Stimulated activated CD8-positive, alpha-beta memory T cell treated with anti-CD3 and anti-CD28 coated beads, Interleukin-2, amount 100 ng/mL, for 48 hours (primary cell): Measurements from ENCODE around the gene LCE3E.
"Not testable (repeated sequence)": the region's sequence is repeated elsewhere in the genome, so short reads cannot be mapped to it uniquely, and the experiment has no call there.

ENCODE experiments used
- DNase-seq, 2 donors: peaks; one replicate each; pipeline ENCODE4 v3.0.0-alpha.2; 2020; ENCODE audit warnings: low read depth in 2 of 2

LCE3E gene, protein sequence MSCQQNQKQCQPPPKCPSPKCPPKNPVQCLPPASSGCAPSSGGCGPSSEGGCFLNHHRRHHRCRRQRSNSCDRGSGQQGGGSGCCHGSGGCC

DNA sequence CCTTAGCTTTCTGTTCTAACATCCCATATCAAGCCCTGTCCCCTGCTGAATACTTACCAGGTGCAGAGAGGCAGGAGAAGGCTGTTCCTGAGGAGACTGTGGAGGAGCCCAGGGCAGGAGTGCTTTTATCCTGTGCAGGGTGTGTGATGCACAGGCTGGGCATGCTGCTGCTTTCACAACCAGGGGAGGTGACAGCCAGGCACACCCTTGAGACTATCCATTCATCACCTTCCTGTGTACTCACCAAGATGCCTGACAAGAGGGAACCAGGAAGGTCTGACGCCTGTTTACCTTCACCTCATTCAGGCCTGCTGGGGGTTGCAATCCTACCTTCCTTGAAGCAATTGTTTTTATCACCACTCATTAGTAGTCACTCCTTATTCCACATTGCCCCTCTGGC lies at the start of gene LCE3E:
Gene LCE3E (minus strand): TSS at position 100 of the 400 bp plus-strand sequence. CDS start 572 bp downstream, outside the sequence.
- no peak for DNase-seq

DNA sequence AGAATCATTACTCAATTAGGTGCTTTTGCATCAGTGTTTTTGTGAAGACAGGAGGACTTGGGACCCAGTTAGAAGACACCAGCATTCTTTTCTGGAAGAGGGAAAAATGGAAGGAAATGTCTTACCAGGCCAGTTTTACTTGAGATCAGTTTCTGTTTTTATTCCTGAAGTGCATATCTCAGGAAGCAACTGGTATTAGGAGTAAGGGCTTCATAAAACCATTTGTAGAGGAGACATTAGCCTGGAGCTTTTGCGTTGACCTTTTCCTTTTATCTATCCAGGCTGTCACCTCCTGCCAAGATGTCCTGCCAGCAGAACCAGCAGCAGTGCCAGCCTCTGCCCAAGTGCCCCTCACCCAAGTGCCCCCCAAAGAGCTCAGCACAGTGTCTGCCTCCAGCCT lies 46.9 kb upstream of the LCE3E start, which contains the start of gene LCE3B:
Gene LCE3B (plus strand): TSS at position 301 of the 400 bp plus-strand sequence. CDS start 0 bp downstream, at position 301.
- DNase-seq, result no peak

DNA sequence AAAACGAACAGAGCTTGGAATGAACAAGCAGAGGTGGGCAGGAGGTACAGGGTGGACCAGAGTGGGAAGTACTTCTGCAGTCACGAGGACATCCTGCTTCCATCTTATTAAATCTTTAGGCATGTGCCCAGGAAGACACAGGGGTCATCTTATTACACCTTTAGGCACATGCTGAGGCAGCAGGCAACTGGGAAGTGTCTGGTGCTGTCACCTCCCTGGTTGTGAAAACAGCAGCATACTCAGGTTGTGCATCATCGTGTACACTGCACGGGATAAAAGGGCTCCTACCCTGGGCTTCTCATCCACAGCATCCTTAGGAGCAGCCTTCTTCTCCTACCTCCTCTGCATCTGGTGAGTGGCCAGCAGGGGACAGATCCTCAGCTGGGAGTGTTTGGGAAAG lies 33.4 kb upstream of the LCE3E start, which contains the start of gene LCE3C:
Gene LCE3C (plus strand): TSS at position 301 of the 400 bp plus-strand sequence. CDS start 498 bp downstream, outside the sequence.
- no peak for DNase-seq

DNA sequence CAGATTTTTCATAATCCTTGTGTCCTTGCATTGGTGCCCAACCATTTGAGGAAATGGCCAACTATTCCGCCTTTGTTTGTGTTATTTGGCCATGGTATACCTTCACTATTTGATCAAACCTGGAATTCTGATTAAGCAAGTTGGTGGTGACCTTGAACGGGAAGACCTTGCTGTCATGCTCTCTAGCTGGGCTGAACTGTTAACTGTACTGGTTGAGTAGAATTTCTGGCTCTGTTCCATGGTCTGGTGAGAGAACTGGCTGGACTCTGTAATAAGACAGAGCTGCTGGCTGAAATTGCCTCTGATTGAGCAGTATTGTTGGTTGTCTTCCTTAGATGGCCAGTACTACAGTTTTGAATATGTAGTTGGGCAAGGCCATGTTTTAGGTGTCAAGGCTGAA lies 30.4 kb upstream of the LCE3E start:
- DNase-seq, result no peak

DNA sequence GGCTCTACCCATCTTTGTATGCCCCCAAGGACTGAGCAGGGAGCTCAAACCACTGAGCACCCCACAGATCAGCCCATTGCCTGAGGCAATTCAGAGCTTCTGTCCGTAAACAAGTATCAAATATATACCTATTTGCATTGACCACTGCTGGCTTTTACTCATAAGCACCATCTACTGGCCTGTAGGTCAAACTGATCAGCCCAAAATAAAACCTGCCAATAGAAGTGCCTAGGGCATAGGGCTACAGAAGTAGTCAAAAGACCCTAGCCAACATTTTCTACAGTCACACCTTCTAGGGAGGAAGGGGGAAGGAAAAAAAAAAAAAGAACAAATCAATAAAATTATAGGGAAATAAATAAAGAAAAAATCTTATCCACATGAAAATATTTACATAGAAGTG lies 19.0 kb upstream of the LCE3E start:
- no peak for DNase-seq

DNA sequence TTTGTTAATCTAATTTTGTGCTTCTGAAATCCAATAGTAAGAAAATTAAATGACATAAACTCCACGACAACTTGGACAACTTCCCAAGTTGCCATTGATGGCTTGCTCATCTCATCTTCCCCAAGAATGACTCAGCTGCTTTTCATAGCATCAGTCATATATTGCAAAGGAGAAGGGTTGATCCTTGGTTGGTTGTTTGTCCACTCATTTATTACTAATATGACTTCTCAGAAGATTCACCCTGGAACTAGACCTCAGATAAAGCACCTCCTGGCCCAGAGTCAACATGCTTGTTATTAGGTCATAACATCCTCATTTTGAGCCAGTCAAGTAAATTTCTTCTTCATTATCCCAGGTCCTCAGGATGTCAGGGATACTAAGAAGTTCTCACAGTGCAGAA lies 16.1 kb upstream of the LCE3E start:
- no peak for DNase-seq

DNA sequence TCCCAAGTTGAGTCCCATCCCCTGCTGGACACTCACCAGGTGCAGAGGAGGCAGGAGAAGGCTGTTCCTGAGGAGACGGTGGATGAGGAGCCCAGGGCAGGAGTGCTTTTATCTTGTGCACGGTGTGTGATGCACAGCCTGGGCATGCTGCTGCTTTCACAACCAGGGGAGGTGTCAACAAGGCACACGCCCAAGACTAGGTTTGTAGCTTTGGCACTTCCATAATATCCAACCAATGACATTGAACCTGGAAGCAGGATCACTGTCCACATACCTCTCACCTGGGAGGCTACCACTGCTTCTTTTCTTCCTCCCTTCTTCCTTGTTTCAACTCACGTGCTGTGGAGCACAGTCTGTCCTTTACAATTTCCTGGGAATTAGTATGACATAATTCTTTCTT lies 13.9 kb upstream of the LCE3E start, which contains the start of gene LCE3D:
Gene LCE3D (minus strand): TSS at position 84 of the 400 bp plus-strand sequence. CDS start 580 bp downstream, outside the sequence.
- no peak for DNase-seq

DNA sequence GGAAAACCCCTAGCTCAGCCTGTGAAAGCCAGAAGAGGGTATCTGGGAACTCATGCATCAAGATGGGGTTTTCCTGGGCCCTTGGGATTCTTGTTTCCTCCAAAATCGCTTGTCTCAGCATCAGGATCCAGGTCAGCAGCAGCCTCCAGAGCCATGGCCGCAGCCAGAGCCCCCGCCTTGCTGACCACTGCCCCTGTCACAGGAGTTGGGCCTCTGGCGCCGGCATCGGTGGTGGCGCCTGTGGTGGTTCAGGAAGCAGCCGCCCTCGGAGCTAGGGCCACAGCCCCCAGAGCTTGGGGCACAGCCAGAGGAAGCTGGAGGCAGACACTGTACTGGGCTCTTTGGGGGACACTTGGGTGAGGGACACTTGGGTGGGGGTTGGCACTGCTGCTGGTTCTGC lies 12.9 kb upstream of the LCE3E start:
- not testable (repeated sequence) for DNase-seq

DNA sequence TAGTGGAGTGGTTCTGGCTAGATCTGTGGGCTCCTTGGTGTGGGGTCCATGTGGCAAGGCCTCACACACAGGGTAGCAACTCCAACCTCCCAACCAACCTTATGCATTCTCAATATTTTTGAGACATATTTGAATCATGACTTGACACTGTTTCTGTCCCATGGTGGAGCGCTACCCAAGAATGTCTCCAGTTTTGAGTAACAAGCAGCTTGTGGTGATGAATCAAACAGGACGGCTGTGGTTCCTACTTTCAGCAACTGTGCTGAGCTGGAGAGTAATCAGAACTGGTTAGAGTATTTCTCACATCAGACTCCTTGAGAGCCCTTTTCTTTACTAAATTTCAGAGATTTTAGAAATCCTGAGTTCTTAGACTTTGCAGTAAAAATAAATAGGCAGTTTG lies 10.6 kb upstream of the LCE3E start:
- peak in 1 of 2 donors; percentile 6 for DNase-seq

DNA sequence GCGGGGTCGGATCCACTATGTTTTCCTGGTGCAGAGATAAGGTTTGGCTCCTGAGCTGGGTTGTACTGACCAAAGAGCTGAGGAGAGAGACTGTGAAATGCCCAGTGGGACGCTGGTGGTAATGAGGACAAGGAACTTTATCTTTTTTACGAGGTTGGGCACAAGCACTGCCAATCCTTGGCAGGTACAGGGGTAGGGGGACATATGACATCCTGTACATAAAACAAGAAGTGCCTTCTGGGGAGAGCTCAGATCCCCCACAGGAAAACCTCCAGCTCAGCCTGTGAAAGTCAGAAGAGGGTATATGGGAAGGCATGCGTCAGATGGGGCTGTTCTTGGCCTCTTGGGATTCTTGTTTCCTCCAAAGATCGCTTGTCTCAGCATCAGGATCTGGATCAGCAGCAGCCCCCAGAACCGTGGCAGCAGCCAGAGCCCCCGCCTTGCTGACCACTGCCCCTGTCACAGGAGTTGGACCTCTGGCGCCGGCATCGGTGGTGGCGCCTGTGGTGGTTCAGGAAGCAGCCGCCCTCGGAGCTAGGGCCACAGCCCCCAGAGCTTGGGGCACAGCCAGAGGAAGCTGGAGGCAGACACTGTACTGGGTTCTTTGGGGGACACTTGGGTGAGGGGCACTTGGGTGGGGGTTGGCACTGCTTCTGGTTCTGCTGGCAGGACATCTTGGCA lies 905 bp downstream of the LCE3E start:
- DNase-seq, result no peak

DNA sequence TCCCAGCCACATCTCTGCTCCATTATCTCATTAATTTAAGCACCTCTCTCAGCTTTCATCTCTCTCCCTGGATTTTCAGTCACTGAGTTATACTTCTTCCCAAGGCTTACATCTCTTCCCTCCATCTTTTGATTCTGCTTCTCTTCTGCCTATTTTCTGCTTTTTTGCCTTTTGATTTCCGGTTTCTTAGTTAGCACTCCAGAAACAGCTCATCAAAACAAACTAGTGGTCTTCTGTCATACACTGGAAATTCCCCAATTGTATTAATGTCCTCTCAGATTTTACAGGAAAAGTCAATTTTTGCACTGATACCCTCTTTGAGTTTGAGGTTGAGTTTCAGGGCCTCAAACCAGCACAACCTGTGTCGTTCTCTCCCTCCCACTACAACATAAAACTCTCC lies 1.5 kb downstream of the LCE3E start:
- DNase-seq, result no peak

DNA sequence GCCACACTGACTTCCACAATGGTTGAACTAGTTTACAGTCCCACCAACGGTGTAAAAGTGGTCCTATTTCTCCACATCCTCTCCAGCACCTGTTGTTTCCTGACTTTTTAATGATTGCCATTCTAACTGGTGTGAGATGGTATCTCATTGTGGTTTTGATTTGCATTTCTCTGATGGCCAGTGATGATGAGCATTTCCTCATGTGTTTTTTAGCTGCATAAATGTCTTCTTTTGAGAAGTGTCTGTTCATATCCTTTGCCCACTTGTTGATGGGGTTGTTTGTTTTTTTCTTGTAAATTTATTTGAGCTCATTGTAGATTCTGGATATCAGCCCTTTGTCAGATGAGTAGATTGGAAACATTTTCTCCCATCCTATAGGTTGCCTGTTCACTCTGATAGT lies 18.2 kb downstream of the LCE3E start:
- not testable (repeated sequence) for DNase-seq

DNA sequence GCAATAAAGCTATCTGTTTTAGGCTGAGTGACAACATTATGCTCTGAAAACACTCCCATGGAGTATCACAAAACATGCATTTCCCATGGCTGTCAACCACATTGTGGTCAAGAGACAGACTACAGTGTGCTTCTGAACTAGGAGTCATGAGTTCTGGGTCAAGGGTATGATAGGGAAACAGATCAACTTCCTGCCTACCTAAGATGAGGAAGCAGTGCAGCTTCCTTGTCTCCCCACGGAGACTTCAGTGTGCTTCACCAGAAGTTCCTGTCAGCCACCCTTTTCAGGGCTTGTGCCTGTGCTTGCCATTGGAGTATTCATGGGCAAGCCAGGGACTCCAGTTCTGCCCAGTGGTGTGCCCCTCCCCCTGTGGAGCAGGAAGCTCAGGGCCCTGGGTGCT lies 19.9 kb downstream of the LCE3E start:
- no peak for DNase-seq

DNA sequence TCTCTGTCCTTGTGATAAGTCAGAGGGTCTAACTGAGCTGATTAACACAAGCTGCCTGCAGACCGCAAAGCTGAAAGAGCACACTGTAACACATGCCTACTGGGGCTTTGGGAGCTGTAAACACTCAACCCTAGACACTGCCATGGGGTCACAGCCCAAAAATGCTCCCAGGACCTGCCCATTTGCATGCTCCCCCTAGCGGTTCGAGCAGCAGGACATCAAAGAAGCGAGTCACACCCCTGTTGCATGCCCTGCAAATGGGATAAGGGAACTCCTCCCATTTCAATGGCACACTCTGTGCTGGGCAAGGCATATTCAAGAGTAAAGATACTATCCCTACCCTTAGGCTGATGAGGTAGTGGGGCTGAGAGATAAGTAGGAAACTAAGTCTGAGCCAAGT lies 22.8 kb downstream of the LCE3E start:
- no peak for DNase-seq

DNA sequence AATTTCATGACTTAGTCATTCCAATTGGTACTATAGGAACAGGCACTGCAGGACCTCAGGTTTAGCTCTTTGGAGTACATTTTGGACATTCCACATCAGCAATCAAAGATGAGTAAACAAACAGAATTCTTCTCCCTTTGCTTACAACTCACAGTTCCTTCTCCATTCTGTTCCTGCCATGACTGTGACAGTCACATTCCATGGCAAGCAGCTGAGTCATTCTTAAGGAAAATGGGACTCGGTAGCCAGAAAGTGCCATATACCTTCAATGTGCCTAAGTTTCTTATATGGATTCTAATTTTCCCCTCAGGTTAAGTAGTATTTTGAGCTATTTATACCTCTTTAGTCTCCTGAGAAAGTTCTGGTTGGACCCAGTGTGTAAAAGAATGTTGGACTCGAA lies 26.7 kb downstream of the LCE3E start:
- no peak for DNase-seq

DNA sequence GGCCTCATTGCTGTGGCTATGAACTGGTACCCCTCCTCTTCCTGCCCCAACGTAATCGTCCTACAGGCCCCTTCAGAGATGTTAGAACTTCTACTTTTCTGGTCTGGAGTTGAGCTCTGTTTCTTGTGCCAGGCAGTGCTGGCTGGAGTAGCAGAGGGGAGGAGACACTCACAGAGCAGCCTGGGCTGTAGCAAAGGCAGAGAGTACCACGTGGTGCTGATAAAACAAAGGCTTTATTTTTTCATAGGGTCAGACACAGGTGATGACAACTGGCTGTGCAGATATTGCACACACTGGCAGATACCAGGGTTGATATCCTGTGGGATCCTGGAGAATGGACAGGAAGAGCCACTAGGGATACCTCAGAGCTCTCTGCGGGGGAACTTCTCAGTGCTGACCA lies 29.1 kb downstream of the LCE3E start:
- DNase-seq, result no peak

DNA sequence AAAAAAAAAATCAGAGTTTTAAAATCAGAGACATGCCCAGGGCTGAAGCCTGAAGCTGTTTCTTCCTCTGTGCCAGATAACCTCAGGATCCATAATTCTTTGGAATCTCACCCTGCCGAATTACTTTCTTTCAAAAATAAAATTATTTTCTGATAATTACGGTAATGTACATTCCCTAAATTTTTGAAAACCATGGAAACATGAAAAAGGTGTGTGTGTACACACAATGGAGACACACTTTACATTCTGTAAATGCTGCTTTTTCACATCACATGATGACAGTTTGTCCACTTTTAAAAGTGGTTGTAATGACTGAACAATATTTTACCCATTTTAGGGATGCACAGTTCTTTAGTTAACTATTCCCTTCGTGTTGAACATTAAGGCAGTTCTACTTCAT lies 30.8 kb downstream of the LCE3E start:
- no peak for DNase-seq

DNA sequence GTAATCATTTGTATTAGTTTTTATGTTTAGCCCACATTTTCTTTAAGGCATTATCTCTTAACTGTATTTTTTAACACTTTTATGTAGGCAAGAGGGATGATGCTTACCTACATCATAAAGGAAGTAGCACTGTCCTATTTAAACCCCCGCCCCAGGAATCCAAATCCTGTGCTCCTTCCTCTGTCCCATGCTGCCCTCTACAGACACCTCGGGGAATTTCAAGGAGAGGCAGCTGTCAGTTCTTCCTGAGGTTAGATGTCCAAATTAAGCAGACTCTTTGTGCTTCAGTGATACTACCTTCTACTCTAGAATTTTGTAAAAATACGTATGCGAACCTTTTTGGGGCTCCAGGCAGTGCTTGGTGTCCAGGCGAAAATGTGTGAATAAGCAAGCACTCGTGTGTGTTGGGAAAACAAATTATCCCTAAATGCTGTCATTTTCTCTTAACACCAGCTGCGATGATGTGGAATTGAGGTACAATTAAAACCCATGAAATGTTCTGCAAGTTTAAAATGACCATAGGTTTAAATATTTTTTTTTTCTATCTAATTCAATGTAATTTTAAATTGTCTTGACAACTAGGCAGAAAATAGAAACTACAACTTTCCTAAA lies 33.1 kb downstream of the LCE3E start:
- DNase-seq, result peak; percentile 23 to 26

DNA sequence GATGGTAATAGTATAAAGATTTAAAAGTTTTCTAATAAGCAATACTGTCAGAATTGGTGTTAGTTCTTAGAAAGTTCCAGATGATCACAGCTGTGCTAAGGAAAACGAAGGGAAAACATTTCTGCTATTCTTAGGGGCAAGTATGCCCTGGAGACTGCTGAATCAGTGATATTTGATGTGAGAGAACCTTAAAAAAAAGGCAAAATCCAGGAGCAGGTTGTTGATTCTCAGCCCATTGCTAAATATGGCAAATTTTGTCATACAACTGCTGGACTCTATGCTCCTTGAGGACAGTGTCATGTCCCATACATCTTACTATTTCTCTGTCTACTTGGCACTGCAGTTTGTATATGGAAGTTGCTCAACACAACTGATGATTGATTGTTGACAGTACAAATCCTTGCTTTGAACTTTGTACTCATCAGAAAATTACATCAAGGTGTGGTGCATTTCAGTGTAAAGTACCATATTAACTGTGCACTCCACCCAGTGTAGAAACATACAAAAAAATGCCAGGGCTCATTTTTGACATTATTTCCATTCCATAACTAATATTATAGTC lies 41.4 kb downstream of the LCE3E start:
- no peak for DNase-seq

DNA sequence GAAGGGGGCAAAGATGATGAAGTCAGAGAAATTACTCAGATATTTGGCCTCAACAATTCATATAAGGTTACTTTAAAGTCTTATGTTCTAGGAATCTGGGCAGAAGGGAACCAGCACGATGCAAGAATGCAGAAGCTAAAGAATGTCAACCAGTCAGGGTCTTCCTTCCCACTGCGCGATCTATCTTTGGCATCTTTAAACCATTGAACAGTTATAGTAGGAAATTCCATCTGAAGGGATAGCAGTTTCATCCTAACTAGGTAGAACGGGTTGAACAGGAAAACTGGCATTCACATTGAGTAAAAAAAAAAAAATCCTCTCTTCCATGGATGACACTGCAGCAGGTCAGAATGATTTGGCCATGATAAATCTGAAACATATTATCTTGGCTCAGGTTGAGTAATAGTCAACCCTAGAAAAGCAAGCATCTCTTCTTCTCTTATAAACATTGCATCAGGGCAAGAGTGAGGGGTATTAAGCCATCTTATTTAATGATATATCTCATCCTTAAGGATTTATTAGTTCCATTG lies 46.0 kb downstream of the LCE3E start:
- DNase-seq, result no peak

DNA sequence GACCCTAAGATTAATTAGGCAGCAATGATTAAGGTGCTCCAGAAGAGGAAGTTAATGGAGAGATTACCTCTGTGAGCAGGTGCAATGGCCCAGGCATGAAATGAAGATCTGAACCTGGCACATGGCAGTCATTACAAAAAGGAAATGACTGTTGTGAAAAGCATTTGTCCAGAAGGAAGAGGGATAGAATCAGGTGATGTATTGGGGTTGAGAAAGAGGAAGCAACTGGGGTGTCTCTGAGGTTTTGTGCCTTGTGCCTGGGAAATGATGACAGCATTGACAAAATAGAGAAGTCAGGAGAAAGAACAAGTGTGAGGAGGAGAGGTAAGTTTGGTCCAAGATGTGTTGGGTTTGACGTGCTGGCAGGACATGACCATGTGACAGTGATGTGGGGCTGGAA lies 46.7 kb downstream of the LCE3E start:
- DNase-seq, result no peak

DNA sequence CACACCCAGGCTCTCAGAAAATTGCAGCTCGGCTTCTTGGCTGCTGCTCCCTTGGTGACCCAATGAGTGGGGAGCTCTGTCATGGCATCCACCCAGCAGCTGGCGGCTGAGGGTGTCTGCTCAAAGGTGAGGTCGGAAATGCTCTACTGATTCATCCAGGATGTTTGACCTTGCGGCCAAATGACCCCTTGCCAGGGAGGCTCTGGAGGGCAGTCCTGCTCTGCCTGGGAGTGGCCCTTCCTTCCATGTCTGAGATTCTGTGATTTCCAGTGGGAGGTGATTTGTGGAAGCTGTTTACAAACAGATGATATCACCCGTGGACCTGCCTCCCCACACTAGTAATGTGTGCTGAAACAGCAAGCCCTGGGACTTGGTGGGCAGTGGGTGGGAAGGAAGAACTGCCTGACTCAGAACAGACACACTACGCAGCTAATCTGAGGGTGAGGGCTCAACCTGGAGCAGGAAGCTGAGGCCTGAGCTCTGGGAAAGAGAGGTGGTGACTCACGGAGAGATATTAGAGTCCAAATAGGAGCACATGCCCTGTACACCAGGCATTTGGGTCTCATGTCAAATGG lies 49.3 kb downstream of the LCE3E start:
- no peak for DNase-seq
